ENCODE data around the gene RBM19.

The RBM19 gene

GRCh38 chr12:113877607-113878006 is 88.5 kb downstream of the RBM19 start:
- Histone ChIP-seq H4K20me1 (ENCODE audit: insufficient read depth, low read length) (no peaks in the 10 kb centered on the region), H3K4me1 (ENCODE audit: low read length) (no peaks in the 10 kb centered on the region), H3K79me2 (ENCODE audit: low read length) (no peaks in the 10 kb centered on the region), H3K27ac (ENCODE audit: low read length) (no peak overlapping the region), H3K9me2 (replicated peaks; ENCODE audit: insufficient read depth, low read length) (no peaks in the 10 kb centered on the region), H3K27me3 (replicated peaks; ENCODE audit: insufficient read depth, low read length) (no peaks in the 10 kb centered on the region), H3K4me2 (ENCODE audit: low read depth, low read length) (no peak overlapping the region), H2AFZ (ENCODE audit: low read length) (no peak overlapping the region), H3K9me3 (replicated peaks; ENCODE audit: insufficient read depth, low read length) (no peaks in the 10 kb centered on the region), H3F3A (ENCODE audit: insufficient read depth, low read length) (no peaks in the 10 kb centered on the region), H3K4me3 (ENCODE audit: low read length) (no peak overlapping the region), H3K36me3 (replicated peaks; ENCODE audit: insufficient read depth, low read length) (no peaks in the 10 kb centered on the region), H3K9ac (ENCODE audit: low read length) (no peak overlapping the region)
- DNase-seq = no peak
- no peak for TF ChIP-seq EZH2phosphoT487 (IDR thresholded peaks at IDR 0.05; ENCODE audit: low read length)
- TF ChIP-seq CTCF (IDR thresholded peaks at IDR 0.05; ENCODE audit: low read length) = no peak
- no peak for TF ChIP-seq EZH2 (optimal IDR thresholded peaks at IDR 0.05; ENCODE audit: low read depth, low read length)

- Histone ChIP-seq H3K4me1 (ENCODE audit: low read length) (no peaks in the 10 kb centered on the region), H3K79me2 (ENCODE audit: low read length) (no peaks in the 10 kb centered on the region), H3K4me3 (ENCODE audit: low read length) (no peak overlapping the region), H3K36me3 (replicated peaks; ENCODE audit: insufficient read depth, low read length) (no peaks in the 10 kb centered on the region), H3K9ac (ENCODE audit: low read length) (no peak overlapping the region), H3K4me2 (ENCODE audit: low read depth, low read length) (no peak overlapping the region), H4K20me1 (ENCODE audit: insufficient read depth, low read length) (no peaks in the 10 kb centered on the region), H3K9me2 (replicated peaks; ENCODE audit: insufficient read depth, low read length) (no peaks in the 10 kb centered on the region), H2AFZ (ENCODE audit: low read length) (no peak overlapping the region), H3K27me3 (replicated peaks; ENCODE audit: insufficient read depth, low read length) (no peaks in the 10 kb centered on the region), H3K27ac (ENCODE audit: low read length) (no peak overlapping the region), H3F3A (ENCODE audit: insufficient read depth, low read length) (no peaks in the 10 kb centered on the region), H3K9me3 (replicated peaks; ENCODE audit: insufficient read depth, low read length) (no peaks in the 10 kb centered on the region)
- TF ChIP-seq EZH2 (optimal IDR thresholded peaks at IDR 0.05; ENCODE audit: low read depth, low read length) (no peak), EZH2phosphoT487 (IDR thresholded peaks at IDR 0.05; ENCODE audit: low read length) (no peak), CTCF (IDR thresholded peaks at IDR 0.05; ENCODE audit: low read length) (no peak)
- DNase-seq = no peak
These were observed 90.0 kb downstream of the RBM19 start for GRCh38 chr12:113876160-113876559.

GRCh38 chr12:113875691-113876090 is 90.4 kb downstream of the RBM19 start:
- Histone ChIP-seq H3F3A (ENCODE audit: insufficient read depth, low read length) (no peaks in the 10 kb centered on the region), H3K9me3 (replicated peaks; ENCODE audit: insufficient read depth, low read length) (no peaks in the 10 kb centered on the region), H4K20me1 (ENCODE audit: insufficient read depth, low read length) (no peaks in the 10 kb centered on the region), H3K36me3 (replicated peaks; ENCODE audit: insufficient read depth, low read length) (no peaks in the 10 kb centered on the region), H3K9ac (ENCODE audit: low read length) (no peak overlapping the region), H3K4me1 (ENCODE audit: low read length) (no peaks in the 10 kb centered on the region), H3K27me3 (replicated peaks; ENCODE audit: insufficient read depth, low read length) (no peaks in the 10 kb centered on the region), H3K79me2 (ENCODE audit: low read length) (no peaks in the 10 kb centered on the region), H3K9me2 (replicated peaks; ENCODE audit: insufficient read depth, low read length) (no peaks in the 10 kb centered on the region), H2AFZ (ENCODE audit: low read length) (no peak overlapping the region), H3K4me2 (ENCODE audit: low read depth, low read length) (no peak overlapping the region), H3K4me3 (ENCODE audit: low read length) (no peak overlapping the region), H3K27ac (ENCODE audit: low read length) (no peak overlapping the region)
- TF ChIP-seq CTCF (IDR thresholded peaks at IDR 0.05; ENCODE audit: low read length) (no peak), EZH2phosphoT487 (IDR thresholded peaks at IDR 0.05; ENCODE audit: low read length) (no peak), EZH2 (optimal IDR thresholded peaks at IDR 0.05; ENCODE audit: low read depth, low read length) (no peak)
- DNase-seq = no peak
